H1 (cell line): ENCODE data around the gene IFI16. TPM values are rescaled to one million over a fixed set of nuclear protein-coding genes. Genes with fewer than 3 reads are reported as not detected.

Source experiments
- CTCF ChIA-PET: fragments of 300-600 bp; sonication (Branson Sonifier 250); formaldehyde crosslinking; loops from one replicate; lab custom pipeline; 2021; ENCODE audit not compliant: partially characterized antibody; lab: Charles Lee
- POLR2A ChIA-PET: fragments of 300-600 bp; sonication (Branson Sonifier 250); formaldehyde crosslinking; loops from one replicate; lab custom pipeline; 2021; ENCODE audit warnings: inconsistent platforms; ENCODE audit not compliant: partially characterized antibody; lab: Charles Lee
- DNase-seq, 2 experiments: peaks; one replicate each; pipeline versions ENCODE4 v3.0.0 to v3.0.0-alpha.2; 2010 to 2022; ENCODE audit warnings: low spot score in 2 of 2, low read depth in 1 of 2, mixed read lengths in 1 of 2
- FAIRE-seq: peaks from 2 replicates; lab custom pipeline; 2011; peaks lifted over from hg19 to GRCh38; lab: Jason Lieb, UNC
- H2AFZ ChIP-seq: 2 replicates; pipeline ENCODE4 v1.8.1; 2012; ENCODE audit warnings: low read length, inconsistent platforms
- H2AK5ac ChIP-seq: 2 replicates; pipeline ENCODE4 v1.6.1; 2013; ENCODE audit warnings: low read depth, low read length
- H2BK120ac ChIP-seq: replicated peaks from 2 replicates; pipeline ENCODE3; 2013; ENCODE audit warnings: low read depth, low read length, inconsistent platforms
- H2BK12ac ChIP-seq: 2 replicates; pipeline ENCODE4 v1.6.1; 2013; ENCODE audit warnings: low read depth, low read length
- H2BK15ac ChIP-seq: 2 replicates; pipeline ENCODE4 v1.6.1; 2013; ENCODE audit warnings: low read length
- H2BK20ac ChIP-seq: 2 replicates; pipeline ENCODE4 v1.6.1; 2013; ENCODE audit warnings: low read length
- H2BK5ac ChIP-seq: 2 replicates; pipeline ENCODE4 v1.6.1; 2013; ENCODE audit warnings: low read depth, low read length
- H3K14ac ChIP-seq: 2 replicates; pipeline ENCODE4 v1.6.1; 2013; ENCODE audit warnings: inconsistent platforms; ENCODE audit not compliant: insufficient read length
- H3K18ac ChIP-seq: 2 replicates; pipeline ENCODE4 v1.6.1; 2013; ENCODE audit warnings: low read length; ENCODE audit errors: extremely low read depth
- H3K23ac ChIP-seq: 2 replicates; pipeline ENCODE4 v1.6.1; 2013; ENCODE audit warnings: inconsistent platforms; ENCODE audit not compliant: insufficient read length
- H3K23me2 ChIP-seq: 2 replicates; pipeline ENCODE4 v1.6.1; 2013; ENCODE audit warnings: low read depth, low read length
- H3K27ac ChIP-seq: 2 replicates; pipeline ENCODE4 v1.6.1; 2011; ENCODE audit warnings: low read depth, low read length, inconsistent platforms
- H3K27me3 ChIP-seq, 4 experiments: replicated peaks in 1 of 4; 1 replicate in 1 of 4; 2 replicates in 3 of 4; pipeline versions ENCODE4 v1.6.1 to v1.8.1; 2011 to 2013; ENCODE audit warnings: low read length in 3 of 4, mild to moderate bottlenecking in 3 of 4, inconsistent platforms in 2 of 4, mixed read lengths in 2 of 4, moderate library complexity in 1 of 4; ENCODE audit not compliant: control insufficient read depth in 3 of 4, insufficient read depth in 3 of 4; ENCODE audit errors: extremely low read depth in 1 of 4
- H3K36me3 ChIP-seq, 4 experiments: 2 replicates each; pipeline versions ENCODE4 v1.6.1 to v1.8.1; 2011 to 2013; ENCODE audit warnings: mild to moderate bottlenecking in 4 of 4, low read length in 3 of 4, moderate library complexity in 2 of 4, control low read depth in 1 of 4, inconsistent platforms in 1 of 4; ENCODE audit not compliant: insufficient read depth in 4 of 4, control insufficient read depth in 2 of 4
- H3K4ac ChIP-seq: replicated peaks from 2 replicates; pipeline ENCODE3; 2013; ENCODE audit warnings: low read length, low read depth, mixed read lengths, inconsistent platforms; ENCODE audit not compliant: insufficient read length
- H3K4me1 ChIP-seq, 4 experiments: replicated peaks in 1 of 4; 1 replicate in 1 of 4; 2 replicates in 3 of 4; pipeline versions ENCODE4 v1.6.1 to v1.8.1; 2011 to 2013; ENCODE audit warnings: low read length in 3 of 4, inconsistent platforms in 2 of 4, mixed read lengths in 1 of 4; ENCODE audit not compliant: insufficient read depth in 4 of 4, control insufficient read depth in 3 of 4
- H3K4me2 ChIP-seq, 2 experiments: 2 replicates each; pipeline versions ENCODE4 v1.6.1 to v1.8.1; 2011 to 2013; ENCODE audit warnings: low read depth in 2 of 2, low read length in 2 of 2, control low read depth in 1 of 2, inconsistent platforms in 1 of 2, mild to moderate bottlenecking in 1 of 2; ENCODE audit not compliant: insufficient read depth in 1 of 2
- H3K4me3 ChIP-seq, 4 experiments: fragments of 200-600, 300-600 bp in 1 of 4; sonication (generic), shearing (Covaris generic), sonication (Bioruptor Twin) in 1 of 4; 2 replicates each; pipeline versions ENCODE4 v1.5.1 to v1.8.1; 2011 to 2016; ENCODE audit warnings: low read length in 4 of 4, low read depth in 3 of 4, control low read depth in 2 of 4, inconsistent platforms in 2 of 4, mild to moderate bottlenecking in 2 of 4, mixed read lengths in 1 of 4, moderate library complexity in 1 of 4; ENCODE audit not compliant: insufficient read depth in 2 of 4; ENCODE audit errors: extremely low read depth in 1 of 4
- H3K56ac ChIP-seq: replicated peaks from 2 replicates; pipeline ENCODE3; 2013; ENCODE audit warnings: low read depth, mild to moderate bottlenecking, mixed read lengths, low read length, inconsistent platforms; ENCODE audit not compliant: insufficient read length
- H3K79me1 ChIP-seq: 2 replicates; pipeline ENCODE4 v1.6.1; 2013; ENCODE audit warnings: low read depth, low read length, control low read depth
- H3K79me2 ChIP-seq, 2 experiments: 2 replicates each; pipeline versions ENCODE4 v1.6.1 to v1.8.1; 2012 to 2013; ENCODE audit warnings: low read length in 2 of 2, mild to moderate bottlenecking in 2 of 2, inconsistent platforms in 1 of 2; ENCODE audit not compliant: insufficient read depth in 2 of 2, control insufficient read depth in 1 of 2
- H3K9ac ChIP-seq, 4 experiments: replicated peaks in 1 of 4; 1 replicate in 1 of 4; 2 replicates in 3 of 4; pipeline versions ENCODE4 v1.6.1 to v1.8.1; 2011 to 2013; ENCODE audit warnings: low read depth in 3 of 4, low read length in 3 of 4, control low read depth in 2 of 4, mild to moderate bottlenecking in 2 of 4, moderate library complexity in 2 of 4, inconsistent platforms in 1 of 4; ENCODE audit errors: extremely low read depth in 1 of 4
- H3K9me3 ChIP-seq, 2 experiments: 2 replicates each; pipeline versions ENCODE4 v1.6.1 to v1.8.1; 2012 to 2013; ENCODE audit warnings: mild to moderate bottlenecking in 2 of 2, moderate library complexity in 2 of 2, control low read depth in 1 of 2, inconsistent platforms in 1 of 2, low read depth in 1 of 2, low read length in 1 of 2, mixed read lengths in 1 of 2; ENCODE audit not compliant: insufficient read depth in 2 of 2
- H4K20me1 ChIP-seq, 2 experiments: replicated peaks in 1 of 2; 2 replicates each; pipeline versions ENCODE3 to v1.8.1; 2011 to 2013; ENCODE audit warnings: inconsistent platforms in 2 of 2, low read length in 2 of 2, mild to moderate bottlenecking in 1 of 2; ENCODE audit not compliant: insufficient read depth in 2 of 2, control insufficient read depth in 1 of 2
- H4K5ac ChIP-seq: 2 replicates; pipeline ENCODE4 v1.6.1; 2013; ENCODE audit warnings: low read length, low read depth, mixed read lengths, inconsistent platforms; ENCODE audit not compliant: insufficient read length
- H4K8ac ChIP-seq: 2 replicates; pipeline ENCODE4 v1.8.0; 2013; ENCODE audit warnings: mild to moderate bottlenecking, moderate library complexity, low read length, inconsistent platforms; ENCODE audit not compliant: insufficient read depth; ENCODE audit errors: extremely low read depth
- H4K91ac ChIP-seq: replicated peaks from 2 replicates; pipeline ENCODE3; 2013; ENCODE audit warnings: low read length, mixed read lengths, inconsistent platforms; ENCODE audit not compliant: insufficient read length
- ATF2 ChIP-seq: IDR thresholded peaks from 2 replicates; pipeline ENCODE4 v1.6.1; 2012; ENCODE audit warnings: low read length, inconsistent platforms
- ATF3 ChIP-seq: IDR thresholded peaks from 2 replicates; pipeline ENCODE4 v1.6.1; 2011; ENCODE audit warnings: low read depth, mild to moderate bottlenecking, low read length; ENCODE audit not compliant: insufficient read depth
- BCL11A ChIP-seq, 2 experiments: IDR thresholded peaks; one replicate each; pipeline ENCODE4 v1.6.1; 2011; ENCODE audit warnings: low read depth in 2 of 2, low read length in 2 of 2, mild to moderate bottlenecking in 2 of 2
- CBX5 ChIP-seq: fragments of 300-800, 300-1000 bp; sonication (generic); IDR thresholded peaks from 2 replicates; pipeline ENCODE4 v1.7.1; 2016; ENCODE audit warnings: antibody characterized with exemption, low read length, low read depth
- CEBPB ChIP-seq: IDR thresholded peaks from 2 replicates; pipeline ENCODE4 v1.6.1; 2012; ENCODE audit warnings: low read depth, low read length
- EP300 ChIP-seq, 2 experiments: IDR thresholded peaks; 1 replicate in 1 of 2; 2 replicates in 1 of 2; pipeline ENCODE4 v1.6.1; 2011 to 2012; ENCODE audit warnings: low read depth in 2 of 2, low read length in 2 of 2, mild to moderate bottlenecking in 2 of 2, borderline replicate concordance in 1 of 2, inconsistent platforms in 1 of 2, moderate library complexity in 1 of 2
- GABPA ChIP-seq: IDR thresholded peaks from 2 replicates; pipeline ENCODE4 v1.6.1; 2011; ENCODE audit warnings: mild to moderate bottlenecking, low read length, moderate library complexity, borderline replicate concordance; ENCODE audit not compliant: insufficient read depth
- JUN ChIP-seq: IDR thresholded peaks from 2 replicates; pipeline ENCODE4 v1.6.1; 2011; ENCODE audit warnings: low read depth, mild to moderate bottlenecking, improper control_type of control experiment, low read length
- KDM5A ChIP-seq: fragments of 200-600 bp; IDR thresholded peaks from 2 replicates; pipeline ENCODE4 v1.7.1; 2012; ENCODE audit warnings: mild to moderate bottlenecking, low read length, inconsistent platforms, mixed read lengths
- RXRA ChIP-seq: IDR thresholded peaks from 2 replicates; pipeline ENCODE4 v1.6.1; 2011; ENCODE audit warnings: low read depth, mild to moderate bottlenecking, low read length, moderate library complexity; ENCODE audit not compliant: insufficient read depth
- SP2 ChIP-seq: IDR thresholded peaks from 2 replicates; pipeline ENCODE4 v1.6.1; 2012; ENCODE audit warnings: mild to moderate bottlenecking, low read length, inconsistent platforms
- SUZ12 ChIP-seq: fragments of 200-600 bp; sonication (generic); IDR thresholded peaks from 2 replicates; pipeline ENCODE4 v1.6.1; 2012; ENCODE audit warnings: mild to moderate bottlenecking, inconsistent platforms, low read length, moderate library complexity, mixed read lengths
- WGBS, 2 experiments: shearing (Covaris generic) in 1 of 2; methylation state at CpG; one replicate each; pipeline versions ENCODE4 v1.1.6 to v1.1.7; 2013 to 2015; ENCODE audit warnings: low lambda C conversion rate in 2 of 2, mixed read lengths in 2 of 2, inconsistent platforms in 1 of 2, low coverage in 1 of 2, missing lambda C conversion rate in 1 of 2; ENCODE audit not compliant: insufficient replicate concordance in 2 of 2, insufficient coverage in 1 of 2, insufficient read length in 1 of 2; ENCODE audit errors: extremely low coverage in 1 of 2, missing lambda C conversion rate in 1 of 2; 5-methylcytosine and 5-hydroxymethylcytosine counted together
- polyA plus RNA-seq, 7 experiments: library from polyadenylated mRNA; depleted of rRNA in 3 of 7; stranded (reverse) in 5 of 7; unstranded in 2 of 7; fragments of >200 nt in 5 of 7; fragments of 200-250 nt in 2 of 7; gene quantifications; 1 replicate in 5 of 7; 2 replicates in 1 of 7; 4 replicates in 1 of 7; pipeline versions ENCODE4 v1.2.1 to v1.2.3, GENCODE V29; 2011 to 2013; ENCODE audit warnings: missing spikeins in 2 of 7, mixed read lengths in 2 of 7
- total RNA-seq: library from RNA; stranded (reverse); fragmentation: NEBNext Ultra II Directional; extraction: Animal tissue kit (Norgen Biotek cat#: 25700); gene quantifications from 2 replicates; pipeline ENCODE4 v1.2.1, GENCODE V29; 2021

The IFI16 gene
- total and polyA plus RNA-seq, 2 of the 8 experiments (the other 6 are each of a cell fraction or from before 2014, with no cell fraction given): 0.63 to 0.74 TPM

GRCh38 chr1:159014851-159015250 is 5.1 kb downstream of the IFI16 start:
- Histone ChIP-seq H3K27ac (no peak overlapping the region), H4K91ac (no peak overlapping the region), H3K9ac (no peak overlapping the region), H2AFZ (no peak overlapping the region), H3K23me2 (no peaks in the 10 kb centered on the region), H4K5ac (no peak overlapping the region), H3K27me3 (no peaks in the 10 kb centered on the region), H3K9me3 (no peaks in the 10 kb centered on the region), H3K79me1 (no peaks in the 10 kb centered on the region), H3K18ac (no peak overlapping the region), H3K79me2 (no peaks in the 10 kb centered on the region), H3K4me2 (no peak overlapping the region), H2BK5ac (no peak overlapping the region), H3K56ac (no peak overlapping the region), H3K36me3 (no peaks in the 10 kb centered on the region), H3K14ac (no peak overlapping the region), H2BK120ac (no peak overlapping the region), H4K20me1 (no peaks in the 10 kb centered on the region), H3K4me1 (no peaks in the 10 kb centered on the region), H3K4ac (no peak overlapping the region), H4K8ac (no peak overlapping the region), H2BK15ac (no peak overlapping the region), H3K23ac (no peak overlapping the region), H2AK5ac (no peak overlapping the region), H3K4me3 (no peak overlapping the region), H2BK12ac (no peak overlapping the region), H2BK20ac (no peak overlapping the region)
- CTCF ChIA-PET: no interaction called here
- POLR2A ChIA-PET: no interaction called here
- 85% methylated on average over 3 of the region's 3 CpGs; no CpG with 5 or more reads in 1 of the 2 experiments for WGBS, 2 experiments
- no peak for DNase-seq
- FAIRE-seq: no peak
- no peak for TF ChIP-seq EP300 (IDR thresholded peaks at IDR 0.05; ENCODE audit: borderline replicate concordance in 1 of 2, low read depth in 2 of 2, low read length in 2 of 2)
- TF ChIP-seq CBX5: no peak
- no peak for TF ChIP-seq ATF3
- TF ChIP-seq RXRA: no peak
- TF ChIP-seq CEBPB: no peak
- TF ChIP-seq JUN: no peak
- no peak for TF ChIP-seq SP2
- no peak for TF ChIP-seq SUZ12
- no peak for TF ChIP-seq BCL11A (IDR thresholded peaks at IDR 0.05; ENCODE audit: low read depth in 2 of 2, low read length in 2 of 2)
- TF ChIP-seq KDM5A: no peak
- TF ChIP-seq GABPA: no peak
- TF ChIP-seq ATF2: no peak
